ENCODE measurements around the gene HS1BP3. TPM values are rescaled to one million over a fixed set of nuclear protein-coding genes. Genes with fewer than 3 reads are reported as not detected.

The HS1BP3 gene
- total and polyA plus RNA-seq, 2 of the 13 experiments (the other 11 are each of a cell fraction or from before 2014, with no cell fraction given): 15.2 to 22.0 TPM

DNA sequence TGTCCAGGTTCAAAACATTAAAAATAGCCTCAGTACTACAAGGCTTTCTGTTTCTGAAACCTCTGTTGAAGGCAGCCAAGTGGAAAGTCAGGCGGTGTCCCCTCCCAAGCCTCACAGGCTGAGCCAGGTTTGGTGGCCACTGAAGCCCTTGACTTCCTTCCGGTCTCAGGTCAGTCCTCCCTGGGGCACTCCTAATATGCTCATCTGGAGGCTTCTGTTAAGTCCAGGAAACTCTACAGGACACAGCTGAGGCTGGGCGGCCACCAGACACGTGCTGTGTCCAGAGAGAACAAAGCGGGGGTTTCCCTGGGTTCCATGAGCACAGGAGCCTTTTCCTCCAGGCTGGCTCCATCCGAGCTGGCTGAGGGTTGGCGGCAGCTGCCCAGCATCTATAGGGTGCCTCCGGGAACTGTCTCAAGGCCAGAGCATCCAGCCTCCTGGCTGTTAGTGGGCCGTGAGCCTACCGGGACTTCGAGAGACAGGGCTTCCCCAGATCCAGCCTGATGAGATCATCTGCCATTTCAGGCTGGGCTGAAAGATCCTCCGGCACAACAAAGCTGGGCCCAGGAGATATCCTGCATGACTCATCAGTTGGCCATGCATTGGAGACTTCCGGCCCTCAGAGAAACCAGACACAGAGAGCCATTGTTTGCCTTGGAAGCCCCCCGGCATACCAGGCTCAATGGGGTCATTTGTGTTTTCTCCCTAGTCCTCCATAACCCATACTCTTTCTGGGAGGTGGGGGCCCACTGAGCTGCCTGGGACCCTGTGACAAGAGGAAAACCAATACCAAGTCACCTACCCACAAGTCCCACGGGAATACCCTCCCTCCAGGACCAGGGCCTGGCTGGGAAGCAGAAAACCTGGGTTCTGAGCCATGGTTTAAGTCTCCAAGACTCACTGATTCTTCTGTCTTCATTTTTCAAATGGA, 71.7 kb downstream of the HS1BP3 start (continued):
- TF ChIP-seq, protein P1, sequence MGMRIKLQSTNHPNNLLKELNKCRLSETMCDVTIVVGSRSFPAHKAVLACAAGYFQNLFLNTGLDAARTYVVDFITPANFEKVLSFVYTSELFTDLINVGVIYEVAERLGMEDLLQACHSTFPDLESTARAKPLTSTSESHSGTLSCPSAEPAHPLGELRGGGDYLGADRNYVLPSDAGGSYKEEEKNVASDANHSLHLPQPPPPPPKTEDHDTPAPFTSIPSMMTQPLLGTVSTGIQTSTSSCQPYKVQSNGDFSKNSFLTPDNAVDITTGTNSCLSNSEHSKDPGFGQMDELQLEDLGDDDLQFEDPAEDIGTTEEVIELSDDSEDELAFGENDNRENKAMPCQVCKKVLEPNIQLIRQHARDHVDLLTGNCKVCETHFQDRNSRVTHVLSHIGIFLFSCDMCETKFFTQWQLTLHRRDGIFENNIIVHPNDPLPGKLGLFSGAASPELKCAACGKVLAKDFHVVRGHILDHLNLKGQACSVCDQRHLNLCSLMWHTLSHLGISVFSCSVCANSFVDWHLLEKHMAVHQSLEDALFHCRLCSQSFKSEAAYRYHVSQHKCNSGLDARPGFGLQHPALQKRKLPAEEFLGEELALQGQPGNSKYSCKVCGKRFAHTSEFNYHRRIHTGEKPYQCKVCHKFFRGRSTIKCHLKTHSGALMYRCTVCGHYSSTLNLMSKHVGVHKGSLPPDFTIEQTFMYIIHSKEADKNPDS (CRISPR knock-in tag; IDR thresholded peaks at IDR 0.05): peak; percentile 85; the same call in 1 of the 2 replicates
- TF ChIP-seq, protein P2, sequence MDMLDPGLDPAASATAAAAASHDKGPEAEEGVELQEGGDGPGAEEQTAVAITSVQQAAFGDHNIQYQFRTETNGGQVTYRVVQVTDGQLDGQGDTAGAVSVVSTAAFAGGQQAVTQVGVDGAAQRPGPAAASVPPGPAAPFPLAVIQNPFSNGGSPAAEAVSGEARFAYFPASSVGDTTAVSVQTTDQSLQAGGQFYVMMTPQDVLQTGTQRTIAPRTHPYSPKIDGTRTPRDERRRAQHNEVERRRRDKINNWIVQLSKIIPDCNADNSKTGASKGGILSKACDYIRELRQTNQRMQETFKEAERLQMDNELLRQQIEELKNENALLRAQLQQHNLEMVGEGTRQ (IDR thresholded peaks at IDR 0.05; ENCODE audit: low read depth, low read length): no peak
- TF ChIP-seq, protein P2 (CRISPR knock-in tag; IDR thresholded peaks at IDR 0.05; ENCODE audit: borderline replicate concordance): peak; percentile 68; the same call in 1 of the 2 replicates
- TF ChIP-seq, protein P3, sequence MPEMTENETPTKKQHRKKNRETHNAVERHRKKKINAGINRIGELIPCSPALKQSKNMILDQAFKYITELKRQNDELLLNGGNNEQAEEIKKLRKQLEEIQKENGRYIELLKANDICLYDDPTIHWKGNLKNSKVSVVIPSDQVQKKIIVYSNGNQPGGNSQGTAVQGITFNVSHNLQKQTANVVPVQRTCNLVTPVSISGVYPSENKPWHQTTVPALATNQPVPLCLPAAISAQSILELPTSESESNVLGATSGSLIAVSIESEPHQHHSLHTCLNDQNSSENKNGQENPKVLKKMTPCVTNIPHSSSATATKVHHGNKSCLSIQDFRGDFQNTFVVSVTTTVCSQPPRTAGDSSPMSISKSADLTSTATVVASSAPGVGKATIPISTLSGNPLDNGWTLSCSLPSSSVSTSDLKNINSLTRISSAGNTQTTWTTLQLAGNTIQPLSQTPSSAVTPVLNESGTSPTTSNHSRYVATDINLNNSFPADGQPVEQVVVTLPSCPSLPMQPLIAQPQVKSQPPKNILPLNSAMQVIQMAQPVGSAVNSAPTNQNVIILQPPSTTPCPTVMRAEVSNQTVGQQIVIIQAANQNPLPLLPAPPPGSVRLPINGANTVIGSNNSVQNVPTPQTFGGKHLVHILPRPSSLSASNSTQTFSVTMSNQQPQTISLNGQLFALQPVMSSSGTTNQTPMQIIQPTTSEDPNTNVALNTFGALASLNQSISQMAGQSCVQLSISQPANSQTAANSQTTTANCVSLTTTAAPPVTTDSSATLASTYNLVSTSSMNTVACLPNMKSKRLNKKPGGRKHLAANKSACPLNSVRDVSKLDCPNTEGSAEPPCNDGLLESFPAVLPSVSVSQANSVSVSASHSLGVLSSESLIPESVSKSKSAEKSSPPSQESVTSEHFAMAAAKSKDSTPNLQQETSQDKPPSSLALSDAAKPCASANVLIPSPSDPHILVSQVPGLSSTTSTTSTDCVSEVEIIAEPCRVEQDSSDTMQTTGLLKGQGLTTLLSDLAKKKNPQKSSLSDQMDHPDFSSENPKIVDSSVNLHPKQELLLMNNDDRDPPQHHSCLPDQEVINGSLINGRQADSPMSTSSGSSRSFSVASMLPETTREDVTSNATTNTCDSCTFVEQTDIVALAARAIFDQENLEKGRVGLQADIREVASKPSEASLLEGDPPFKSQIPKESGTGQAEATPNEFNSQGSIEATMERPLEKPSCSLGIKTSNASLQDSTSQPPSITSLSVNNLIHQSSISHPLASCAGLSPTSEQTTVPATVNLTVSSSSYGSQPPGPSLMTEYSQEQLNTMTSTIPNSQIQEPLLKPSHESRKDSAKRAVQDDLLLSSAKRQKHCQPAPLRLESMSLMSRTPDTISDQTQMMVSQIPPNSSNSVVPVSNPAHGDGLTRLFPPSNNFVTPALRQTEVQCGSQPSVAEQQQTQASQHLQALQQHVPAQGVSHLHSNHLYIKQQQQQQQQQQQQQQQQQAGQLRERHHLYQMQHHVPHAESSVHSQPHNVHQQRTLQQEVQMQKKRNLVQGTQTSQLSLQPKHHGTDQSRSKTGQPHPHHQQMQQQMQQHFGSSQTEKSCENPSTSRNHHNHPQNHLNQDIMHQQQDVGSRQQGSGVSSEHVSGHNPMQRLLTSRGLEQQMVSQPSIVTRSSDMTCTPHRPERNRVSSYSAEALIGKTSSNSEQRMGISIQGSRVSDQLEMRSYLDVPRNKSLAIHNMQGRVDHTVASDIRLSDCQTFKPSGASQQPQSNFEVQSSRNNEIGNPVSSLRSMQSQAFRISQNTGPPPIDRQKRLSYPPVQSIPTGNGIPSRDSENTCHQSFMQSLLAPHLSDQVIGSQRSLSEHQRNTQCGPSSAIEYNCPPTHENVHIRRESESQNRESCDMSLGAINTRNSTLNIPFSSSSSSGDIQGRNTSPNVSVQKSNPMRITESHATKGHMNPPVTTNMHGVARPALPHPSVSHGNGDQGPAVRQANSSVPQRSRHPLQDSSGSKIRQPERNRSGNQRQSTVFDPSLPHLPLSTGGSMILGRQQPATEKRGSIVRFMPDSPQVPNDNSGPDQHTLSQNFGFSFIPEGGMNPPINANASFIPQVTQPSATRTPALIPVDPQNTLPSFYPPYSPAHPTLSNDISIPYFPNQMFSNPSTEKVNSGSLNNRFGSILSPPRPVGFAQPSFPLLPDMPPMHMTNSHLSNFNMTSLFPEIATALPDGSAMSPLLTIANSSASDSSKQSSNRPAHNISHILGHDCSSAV (CRISPR knock-in tag; IDR thresholded peaks at IDR 0.05; ENCODE audit: borderline replicate concordance): no peak
- TF ChIP-seq, protein P4, sequence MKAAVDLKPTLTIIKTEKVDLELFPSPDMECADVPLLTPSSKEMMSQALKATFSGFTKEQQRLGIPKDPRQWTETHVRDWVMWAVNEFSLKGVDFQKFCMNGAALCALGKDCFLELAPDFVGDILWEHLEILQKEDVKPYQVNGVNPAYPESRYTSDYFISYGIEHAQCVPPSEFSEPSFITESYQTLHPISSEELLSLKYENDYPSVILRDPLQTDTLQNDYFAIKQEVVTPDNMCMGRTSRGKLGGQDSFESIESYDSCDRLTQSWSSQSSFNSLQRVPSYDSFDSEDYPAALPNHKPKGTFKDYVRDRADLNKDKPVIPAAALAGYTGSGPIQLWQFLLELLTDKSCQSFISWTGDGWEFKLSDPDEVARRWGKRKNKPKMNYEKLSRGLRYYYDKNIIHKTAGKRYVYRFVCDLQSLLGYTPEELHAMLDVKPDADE (CRISPR knock-in tag; IDR thresholded peaks at IDR 0.05): no peak
- TF ChIP-seq HNRNPUL1 (IDR thresholded peaks at IDR 0.05; ENCODE audit: low read depth, low read length) (no peak), ZSCAN25 (CRISPR knock-in tag; IDR thresholded peaks at IDR 0.05) (peak; percentile 68; the same call in 1 of the 2 replicates), MATR3 (CRISPR knock-in tag; IDR thresholded peaks at IDR 0.05) (no peak)
- TF ChIP-seq, protein P5, sequence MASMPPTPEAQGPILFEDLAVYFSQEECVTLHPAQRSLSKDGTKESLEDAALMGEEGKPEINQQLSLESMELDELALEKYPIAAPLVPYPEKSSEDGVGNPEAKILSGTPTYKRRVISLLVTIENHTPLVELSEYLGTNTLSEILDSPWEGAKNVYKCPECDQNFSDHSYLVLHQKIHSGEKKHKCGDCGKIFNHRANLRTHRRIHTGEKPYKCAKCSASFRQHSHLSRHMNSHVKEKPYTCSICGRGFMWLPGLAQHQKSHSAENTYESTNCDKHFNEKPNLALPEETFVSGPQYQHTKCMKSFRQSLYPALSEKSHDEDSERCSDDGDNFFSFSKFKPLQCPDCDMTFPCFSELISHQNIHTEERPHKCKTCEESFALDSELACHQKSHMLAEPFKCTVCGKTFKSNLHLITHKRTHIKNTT (CRISPR knock-in tag; IDR thresholded peaks at IDR 0.05): no peak
- TF ChIP-seq, protein P6, sequence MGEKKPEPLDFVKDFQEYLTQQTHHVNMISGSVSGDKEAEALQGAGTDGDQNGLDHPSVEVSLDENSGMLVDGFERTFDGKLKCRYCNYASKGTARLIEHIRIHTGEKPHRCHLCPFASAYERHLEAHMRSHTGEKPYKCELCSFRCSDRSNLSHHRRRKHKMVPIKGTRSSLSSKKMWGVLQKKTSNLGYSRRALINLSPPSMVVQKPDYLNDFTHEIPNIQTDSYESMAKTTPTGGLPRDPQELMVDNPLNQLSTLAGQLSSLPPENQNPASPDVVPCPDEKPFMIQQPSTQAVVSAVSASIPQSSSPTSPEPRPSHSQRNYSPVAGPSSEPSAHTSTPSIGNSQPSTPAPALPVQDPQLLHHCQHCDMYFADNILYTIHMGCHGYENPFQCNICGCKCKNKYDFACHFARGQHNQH (CRISPR knock-in tag; IDR thresholded peaks at IDR 0.05): peak; percentile 98

All from HepG2 (cell line).